GM12874 (cell line): ENCODE measurements around the gene IDI2.

Source experiments
- CTCF ChIP-seq: IDR thresholded peaks from 2 replicates; pipeline ENCODE4 v1.5.1; 2011; ENCODE audit warnings: low read depth, mild to moderate bottlenecking, control low read depth, low read length, moderate library complexity; ENCODE audit not compliant: insufficient read depth

Gene IDI2

GRCh38 chr10:985361-985760 lies 40.3 kb downstream of the IDI2 start:
- no peak for TF ChIP-seq CTCF

- TF ChIP-seq CTCF: no peak
Measured at GRCh38 chr10:983971-984655, 41.5 kb downstream of the IDI2 start.

- TF ChIP-seq CTCF: no peak
Measured at GRCh38 chr10:983401-983800, 42.3 kb downstream of the IDI2 start.

- no peak for TF ChIP-seq CTCF
Measured at GRCh38 chr10:980468-981093, 45.1 kb downstream of the IDI2 start.

GRCh38 chr10:978826-979421 lies 46.7 kb downstream of the IDI2 start:
- TF ChIP-seq CTCF: no peak

GRCh38 chr10:976316-976715 lies 49.3 kb downstream of the IDI2 start:
- no peak for TF ChIP-seq CTCF

GRCh38 chr10:974785-975074 lies 50.9 kb downstream of the IDI2 start:
- no peak for TF ChIP-seq CTCF
